ENCODE data around the gene TVP23A.

DNA sequence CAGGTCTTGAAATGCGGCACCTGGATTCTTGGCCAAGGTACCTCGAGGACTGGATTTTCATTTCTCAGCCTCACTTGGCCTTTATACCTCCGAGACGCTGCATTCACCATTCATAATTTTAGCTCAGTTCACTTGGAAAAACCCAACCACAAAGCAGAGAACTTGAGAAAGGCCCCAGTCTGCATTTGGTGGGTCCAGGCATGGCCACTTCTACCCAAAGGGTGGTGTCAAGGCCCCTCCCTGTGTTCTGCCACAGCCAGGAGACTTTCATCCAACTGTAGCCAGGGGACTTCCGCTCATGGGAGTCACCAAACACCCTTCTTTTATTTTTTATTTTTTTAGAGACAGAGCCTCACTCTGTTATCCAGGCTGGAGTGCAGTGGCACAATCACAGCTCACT lies 14.7 kb upstream of the TVP23A start:
- TF ChIP-seq, protein P1, sequence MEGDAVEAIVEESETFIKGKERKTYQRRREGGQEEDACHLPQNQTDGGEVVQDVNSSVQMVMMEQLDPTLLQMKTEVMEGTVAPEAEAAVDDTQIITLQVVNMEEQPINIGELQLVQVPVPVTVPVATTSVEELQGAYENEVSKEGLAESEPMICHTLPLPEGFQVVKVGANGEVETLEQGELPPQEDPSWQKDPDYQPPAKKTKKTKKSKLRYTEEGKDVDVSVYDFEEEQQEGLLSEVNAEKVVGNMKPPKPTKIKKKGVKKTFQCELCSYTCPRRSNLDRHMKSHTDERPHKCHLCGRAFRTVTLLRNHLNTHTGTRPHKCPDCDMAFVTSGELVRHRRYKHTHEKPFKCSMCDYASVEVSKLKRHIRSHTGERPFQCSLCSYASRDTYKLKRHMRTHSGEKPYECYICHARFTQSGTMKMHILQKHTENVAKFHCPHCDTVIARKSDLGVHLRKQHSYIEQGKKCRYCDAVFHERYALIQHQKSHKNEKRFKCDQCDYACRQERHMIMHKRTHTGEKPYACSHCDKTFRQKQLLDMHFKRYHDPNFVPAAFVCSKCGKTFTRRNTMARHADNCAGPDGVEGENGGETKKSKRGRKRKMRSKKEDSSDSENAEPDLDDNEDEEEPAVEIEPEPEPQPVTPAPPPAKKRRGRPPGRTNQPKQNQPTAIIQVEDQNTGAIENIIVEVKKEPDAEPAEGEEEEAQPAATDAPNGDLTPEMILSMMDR (IDR thresholded peaks at IDR 0.05) = no peak
- TF ChIP-seq POLR2A (IDR thresholded peaks at IDR 0.05) = no peak
- no peak for TF ChIP-seq EP300 (IDR thresholded peaks at IDR 0.05)

Measured in gastroesophageal sphincter (tissue), 3 donors.